HG02885 (cell line): ENCODE measurements around the gene BCAT1.
A peak's percentile ranks its signal among the peaks of the same experiment; 100 is the strongest.
"Not testable (repeated sequence)": the region's sequence is repeated elsewhere in the genome, so short reads cannot be mapped to it uniquely, and the experiment has no call there.

Experiments
- ATAC-seq: cut with Tn5 transposase; IDR thresholded peaks from one replicate; pipeline ENCODE4 v1.9.1; 2021; ENCODE audit warnings: mild to moderate bottlenecking; ENCODE audit not compliant: unreplicated experiment, poor library complexity

BCAT1 gene

DNA sequence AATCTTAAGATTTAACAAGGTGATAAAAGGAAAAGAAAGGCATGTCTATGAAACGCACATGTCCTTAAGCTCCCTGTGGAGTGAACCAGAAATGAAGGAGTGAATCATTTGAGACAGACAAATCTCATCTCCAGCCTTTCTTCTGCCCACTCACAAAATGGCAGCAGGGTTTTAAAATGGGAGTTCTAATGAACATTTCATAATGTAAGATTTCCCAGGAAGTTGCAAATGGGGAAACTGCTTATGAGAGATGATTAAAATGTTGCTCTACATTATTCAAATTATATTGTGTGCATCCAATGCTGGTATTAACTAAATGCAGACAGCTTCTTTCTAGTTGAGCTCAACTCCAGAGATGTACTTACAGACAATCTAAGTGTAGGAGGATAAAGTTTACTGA is 76.7 kb downstream of the BCAT1 start:
- no peak for ATAC-seq

DNA sequence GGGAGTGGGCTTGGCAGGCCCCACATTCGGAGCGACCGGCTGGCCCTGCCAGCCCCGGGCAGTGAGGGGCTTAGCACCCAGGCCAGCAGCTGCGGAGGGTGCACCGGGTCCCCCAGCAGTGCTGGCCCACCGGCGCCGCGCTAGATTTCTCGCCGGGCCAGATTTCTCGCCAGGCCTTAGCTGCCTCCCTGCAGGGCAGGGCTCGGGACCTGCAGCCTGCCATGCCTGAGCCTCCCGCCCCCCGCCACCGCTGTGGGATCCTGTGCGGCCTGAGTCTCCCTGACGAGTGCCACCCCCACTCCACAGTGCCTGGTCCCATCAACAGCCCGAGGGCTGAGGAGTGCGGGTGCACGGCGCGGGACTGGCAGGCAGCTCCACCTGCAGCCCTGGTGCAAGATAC is 82.8 kb downstream of the BCAT1 start:
- ATAC-seq: not testable (repeated sequence)

DNA sequence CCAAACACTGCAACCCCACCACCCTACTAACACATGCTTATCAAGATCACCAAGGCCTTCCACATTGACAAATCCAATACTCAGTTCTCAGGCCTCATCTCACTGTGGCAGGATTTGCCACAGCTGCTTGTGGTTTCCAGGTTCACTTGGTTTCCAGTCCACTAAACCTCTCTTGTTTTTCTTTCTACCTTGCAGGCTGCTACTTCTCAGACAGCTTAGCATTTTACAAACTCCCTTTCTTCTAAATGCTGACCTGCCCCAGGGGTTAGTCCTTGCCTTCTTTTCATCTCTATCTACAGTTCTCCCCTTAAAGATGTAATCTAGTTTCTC is 84.1 kb downstream of the BCAT1 start:
- ATAC-seq: peak; percentile 51

DNA sequence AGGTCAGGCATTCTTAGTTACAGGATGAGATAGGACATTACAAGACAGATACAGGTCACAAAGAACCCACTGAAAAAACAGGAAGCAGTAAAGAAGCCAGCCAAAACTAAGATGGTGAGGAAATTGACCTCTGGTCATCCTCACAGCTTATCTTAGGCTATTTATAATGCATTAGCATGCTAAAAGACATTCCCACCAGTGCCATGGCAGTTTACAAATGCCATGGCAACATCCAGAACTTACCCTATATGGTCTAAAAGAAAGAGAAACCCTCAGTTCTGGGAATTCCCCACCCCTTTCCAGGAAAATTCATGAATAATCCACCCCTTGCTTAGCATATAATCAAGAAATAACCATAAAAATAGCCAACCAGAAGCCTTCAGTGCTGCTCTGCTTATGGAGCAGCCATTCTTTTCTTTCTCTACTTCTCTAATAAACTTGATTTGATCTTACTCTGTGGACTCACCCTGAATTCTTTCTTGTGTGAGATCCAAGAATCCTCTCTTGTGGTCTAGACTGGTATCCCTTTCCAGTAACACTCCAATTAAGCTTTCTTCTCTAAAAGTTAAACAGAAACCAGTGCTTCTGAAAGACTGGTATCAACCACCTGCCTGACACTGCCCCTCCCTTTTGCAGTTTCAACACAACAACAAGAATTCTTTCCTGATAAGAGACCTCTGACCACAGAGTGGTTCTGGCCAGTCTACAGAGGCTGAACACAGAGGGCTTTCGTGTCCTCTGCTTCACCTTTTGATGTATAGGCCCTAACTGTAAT is 86.9 kb downstream of the BCAT1 start:
- ATAC-seq: peak; percentile 61

DNA sequence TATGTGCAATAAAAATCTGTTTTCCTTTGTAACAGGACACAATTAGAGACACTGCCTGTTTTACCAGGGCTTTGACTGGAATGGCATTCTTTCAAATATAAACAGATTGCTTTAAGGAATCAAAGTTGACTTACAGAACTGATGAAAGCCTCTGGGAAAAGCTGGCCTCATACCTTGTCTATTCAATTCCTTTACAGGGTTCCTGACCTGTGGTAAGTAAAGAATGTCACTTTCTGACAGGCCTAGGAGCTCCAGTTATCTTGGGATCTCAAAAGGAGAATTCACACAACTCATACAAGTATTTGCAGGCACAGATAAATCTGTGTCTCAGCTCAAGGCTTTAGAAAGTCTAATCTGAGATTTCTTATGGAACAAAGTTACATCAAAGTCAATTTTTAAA is 88.4 kb downstream of the BCAT1 start:
- ATAC-seq: no peak

DNA sequence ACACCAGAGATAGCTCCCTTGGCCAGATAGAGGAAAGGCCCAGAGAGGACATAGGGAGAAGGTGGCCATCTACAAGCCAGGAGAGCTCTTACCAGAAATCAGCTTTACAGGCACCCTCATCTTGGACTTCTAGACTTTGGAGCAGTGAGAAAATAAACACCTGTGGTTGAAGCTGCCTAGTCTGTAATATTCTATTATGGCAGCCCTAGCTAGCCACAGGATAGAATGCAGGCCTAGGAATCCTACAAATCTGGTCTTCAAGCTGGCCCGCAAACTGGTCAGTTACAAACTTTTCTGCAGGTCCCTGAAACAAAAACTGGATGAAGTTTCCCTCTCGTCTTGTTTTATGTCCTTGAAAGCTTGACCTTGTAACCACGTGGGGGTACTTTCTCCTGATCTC is 92.4 kb downstream of the BCAT1 start:
- ATAC-seq: no peak

DNA sequence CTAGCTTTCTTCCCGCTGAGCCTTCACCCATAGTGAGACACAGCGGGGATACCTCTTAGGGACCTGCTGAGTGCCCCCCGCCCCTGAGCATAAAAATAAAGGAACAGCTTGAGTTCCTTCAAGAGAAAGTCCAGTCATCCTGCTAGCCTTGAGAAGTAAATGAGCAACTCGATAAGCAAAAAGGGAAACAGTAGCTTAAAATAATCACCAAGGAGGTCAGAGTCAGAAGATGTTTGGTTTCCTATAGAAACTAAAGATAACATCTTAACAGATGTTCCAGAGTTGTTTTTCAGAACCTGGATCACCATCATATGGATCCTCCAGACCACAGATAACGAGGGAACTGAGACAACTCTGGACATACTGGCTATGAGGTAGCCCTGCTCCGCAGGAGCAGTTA is 94.0 kb downstream of the BCAT1 start:
- ATAC-seq: no peak

DNA sequence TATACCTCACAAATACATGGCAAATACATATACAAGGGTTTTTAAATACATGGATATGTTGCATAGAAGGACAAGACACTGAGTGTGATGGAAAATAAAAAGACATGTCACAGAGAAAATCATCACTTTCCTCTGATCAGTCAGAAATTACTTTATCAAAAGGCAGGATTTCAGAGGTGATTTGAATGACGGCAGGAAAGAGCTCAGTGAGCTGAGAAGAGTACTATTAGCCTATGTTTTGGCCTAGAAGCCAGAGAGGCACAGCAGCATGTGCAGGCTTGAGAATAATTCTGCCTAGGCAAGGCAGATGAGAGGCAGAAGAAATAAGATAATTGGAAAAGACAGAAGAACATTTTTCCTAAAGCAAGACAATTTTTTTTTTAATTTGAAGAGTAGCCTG is 94.9 kb downstream of the BCAT1 start:
- no peak for ATAC-seq

DNA sequence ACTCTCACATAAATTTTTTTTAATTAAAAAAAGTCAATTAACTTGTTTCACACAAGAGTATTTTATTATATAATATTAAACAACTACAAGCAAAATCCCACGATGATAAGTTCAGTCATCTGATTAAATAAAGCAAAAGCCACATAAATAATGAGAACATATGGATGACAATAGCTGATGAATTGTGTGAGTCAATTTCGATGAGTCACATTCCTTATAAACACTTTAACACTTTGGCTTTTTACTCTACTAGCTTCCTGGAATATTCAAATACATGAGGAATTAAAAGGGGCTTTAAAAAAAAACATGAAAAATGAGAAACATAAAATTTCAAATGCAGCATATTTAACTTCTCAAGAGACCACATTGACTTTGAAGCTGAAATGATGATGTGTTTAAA is 95.3 kb downstream of the BCAT1 start:
- ATAC-seq: no peak

DNA sequence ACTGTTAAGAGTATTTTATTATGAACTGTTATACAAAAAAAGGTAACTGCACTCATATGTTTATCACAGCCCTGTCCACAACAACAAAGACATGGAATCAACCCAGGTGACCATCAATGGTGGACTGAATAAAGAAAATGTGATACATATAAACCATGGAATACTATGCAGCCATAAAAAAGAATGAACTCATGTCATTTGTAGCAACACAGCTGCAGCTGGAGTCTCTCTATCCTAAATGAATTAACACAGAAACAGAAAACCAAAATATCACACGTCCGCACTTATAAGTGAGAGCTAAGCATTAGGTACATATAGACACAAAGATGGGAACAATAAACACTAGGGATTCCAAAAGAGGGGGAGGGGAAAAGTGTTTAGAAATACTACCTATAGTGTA is 95.8 kb downstream of the BCAT1 start:
- ATAC-seq: no peak

DNA sequence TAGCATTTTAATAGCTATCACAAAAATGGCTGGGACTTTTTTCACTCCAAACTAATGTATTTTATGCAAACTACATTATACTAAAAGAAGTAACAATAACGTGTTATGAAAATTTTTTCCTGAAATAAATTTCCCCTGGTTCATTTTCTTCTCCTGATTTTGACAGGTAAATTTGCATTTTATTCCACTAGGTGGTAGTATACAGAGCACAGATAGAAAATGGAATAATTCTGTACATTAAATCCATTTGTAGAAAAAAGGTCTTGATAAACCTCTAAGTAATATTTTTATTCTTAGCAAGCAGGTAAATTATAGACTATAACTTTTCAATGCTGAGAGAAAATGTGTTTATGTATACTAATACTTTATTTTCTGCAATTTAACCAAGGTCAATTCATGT is 96.5 kb downstream of the BCAT1 start:
- ATAC-seq: no peak

DNA sequence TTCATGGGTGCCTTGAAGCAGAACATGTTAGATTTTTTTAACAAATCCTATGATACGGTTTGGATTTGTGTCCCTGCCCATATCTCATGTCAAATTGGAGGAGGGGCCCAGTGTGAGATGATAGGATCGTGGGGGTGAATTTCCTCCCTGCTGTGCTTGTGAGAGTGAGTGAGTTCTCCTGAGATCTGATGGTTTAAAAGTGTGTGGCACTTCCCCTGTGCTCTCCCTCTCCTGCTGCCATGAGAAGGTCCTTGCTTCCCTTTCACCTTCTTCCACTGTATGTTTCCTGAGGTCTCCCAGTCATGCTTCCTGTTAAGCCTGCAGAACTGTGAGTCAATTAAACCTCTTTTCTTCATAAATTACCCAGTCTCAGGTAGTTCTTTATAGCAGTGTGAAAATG is 97.0 kb downstream of the BCAT1 start:
- not testable (repeated sequence) for ATAC-seq

DNA sequence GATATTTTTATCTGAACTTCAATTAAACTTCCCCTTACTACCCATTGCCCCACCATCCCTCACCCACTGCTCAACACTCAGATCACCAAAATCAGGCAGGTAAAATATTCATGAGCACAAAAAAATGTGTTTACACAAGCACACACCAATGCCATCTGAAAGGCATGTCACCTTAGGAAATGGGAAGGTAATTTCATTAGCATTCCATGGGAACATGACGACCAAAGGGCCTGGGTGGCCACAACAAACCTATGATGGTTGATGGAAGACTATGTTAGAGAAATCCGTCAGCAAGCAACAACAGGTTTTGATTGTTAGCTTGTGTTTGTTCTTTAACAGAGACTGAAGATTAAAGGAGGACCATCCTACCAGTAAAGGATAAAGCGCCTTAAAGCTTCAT is 97.6 kb downstream of the BCAT1 start:
- no peak for ATAC-seq

DNA sequence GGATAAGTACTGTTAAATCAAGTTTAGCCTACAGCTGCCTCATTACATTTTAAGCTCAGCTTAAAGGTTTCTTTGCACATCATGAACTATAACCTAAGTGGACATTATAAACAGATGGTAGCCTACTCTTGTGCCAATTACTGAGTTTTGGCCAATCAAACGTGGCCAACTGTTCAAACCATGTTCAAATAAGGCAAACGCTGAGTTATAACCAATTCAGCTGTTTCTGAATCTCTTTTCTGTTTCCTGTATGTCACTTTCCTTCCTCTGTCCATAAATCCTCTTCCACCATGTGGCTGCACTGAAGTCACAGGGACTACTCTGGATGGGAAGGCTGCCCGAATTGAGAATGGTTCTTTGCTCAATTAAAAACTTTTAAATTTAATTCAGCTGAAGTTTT is 98.4 kb downstream of the BCAT1 start:
- no peak for ATAC-seq

DNA sequence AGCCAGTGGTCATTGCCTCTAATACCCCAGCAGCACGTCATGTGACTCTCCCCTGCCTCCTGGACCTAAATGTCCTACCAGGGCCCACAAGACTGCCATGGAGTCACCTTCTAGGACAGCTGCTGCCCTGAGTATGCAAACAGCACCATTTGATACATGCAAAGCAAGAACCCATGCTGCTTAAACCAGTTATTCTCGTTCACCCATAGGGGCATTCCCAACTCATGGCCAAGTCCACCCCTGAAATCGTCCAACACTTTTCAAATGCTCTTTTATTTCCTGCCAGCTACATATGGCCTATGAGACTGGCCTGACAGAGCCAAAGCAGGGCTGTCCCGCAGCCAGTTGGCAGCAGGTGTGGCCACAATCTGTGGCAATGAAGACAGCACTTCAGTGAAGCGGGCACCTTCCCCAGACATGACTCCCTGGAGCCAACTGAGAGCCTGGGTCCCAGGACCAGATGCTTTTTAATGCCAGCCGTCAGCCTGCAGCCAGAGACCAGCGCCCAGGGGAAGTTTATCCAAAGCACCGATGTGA is 99.9 kb downstream of the BCAT1 start:
- ATAC-seq: no peak

DNA sequence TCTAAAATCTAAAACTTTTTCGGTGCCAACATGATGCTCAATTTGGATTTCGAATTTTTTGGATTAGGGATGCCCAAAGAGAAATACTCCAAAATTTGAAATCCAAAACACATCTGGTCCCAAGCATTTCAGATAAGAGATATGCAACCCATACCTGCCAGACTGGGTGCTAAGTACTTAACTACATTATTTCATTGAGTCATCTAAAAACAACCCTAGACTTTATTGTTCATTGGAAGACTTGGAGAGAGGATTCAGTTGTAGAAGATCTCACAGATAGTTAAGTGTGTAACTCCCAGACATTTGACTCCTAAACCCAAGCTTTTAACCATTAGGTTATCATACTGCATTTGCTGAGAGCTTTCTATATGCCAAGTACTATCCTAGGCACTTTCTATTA is 102.2 kb downstream of the BCAT1 start:
- no peak for ATAC-seq

DNA sequence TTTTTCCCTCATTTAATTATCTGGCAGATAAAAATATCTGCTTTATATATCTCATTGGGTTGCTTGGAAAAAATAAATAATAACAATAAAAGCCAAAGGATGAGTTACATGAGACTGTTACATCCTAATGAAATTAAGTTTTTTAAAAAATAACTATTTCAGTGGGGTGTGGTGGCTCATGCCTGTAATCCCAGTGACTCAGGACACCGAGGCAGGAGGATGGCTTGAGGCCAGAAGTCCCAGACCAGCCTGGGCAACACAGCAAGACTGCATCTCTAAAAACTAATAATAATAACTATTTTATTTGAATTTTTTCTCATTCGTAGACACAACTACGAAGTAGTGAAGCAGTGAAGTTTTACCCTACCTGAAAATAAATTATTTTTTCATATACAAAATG is 103.3 kb downstream of the BCAT1 start:
- ATAC-seq: no peak

DNA sequence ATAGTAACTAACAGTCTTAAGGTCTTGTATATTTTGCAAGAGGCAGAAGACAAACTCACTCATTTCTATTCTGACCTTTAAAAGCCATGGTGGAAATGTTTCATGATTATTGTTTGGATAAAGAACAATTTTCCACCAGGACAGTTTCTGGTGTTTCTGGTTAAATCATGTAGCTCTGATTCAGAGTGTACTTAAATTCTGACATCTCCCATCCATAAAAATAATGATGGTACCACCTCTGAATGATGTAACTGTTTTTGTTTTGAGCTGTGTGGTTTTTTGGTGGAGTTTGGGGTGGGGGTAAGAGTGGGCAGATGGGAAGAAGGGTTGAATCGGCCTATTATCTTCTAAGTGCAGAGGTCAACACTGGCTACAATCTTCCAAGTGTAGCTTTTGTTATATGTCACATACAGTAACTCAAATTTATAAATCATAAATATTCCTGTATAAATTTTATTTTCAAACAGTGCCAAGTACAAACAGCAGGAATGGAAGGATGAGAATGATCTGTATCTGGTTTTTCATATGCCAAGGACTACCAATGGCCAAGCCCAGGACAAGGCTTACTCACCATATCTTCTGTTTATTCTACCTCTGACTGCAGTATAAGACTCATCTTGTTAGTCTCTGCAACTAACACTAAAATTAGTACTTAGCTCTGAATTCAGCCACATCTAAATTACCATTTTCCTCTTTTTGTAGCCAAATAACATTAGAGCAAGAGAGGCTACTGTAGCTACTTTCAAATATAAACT is 108.7 kb downstream of the BCAT1 start:
- ATAC-seq: no peak

DNA sequence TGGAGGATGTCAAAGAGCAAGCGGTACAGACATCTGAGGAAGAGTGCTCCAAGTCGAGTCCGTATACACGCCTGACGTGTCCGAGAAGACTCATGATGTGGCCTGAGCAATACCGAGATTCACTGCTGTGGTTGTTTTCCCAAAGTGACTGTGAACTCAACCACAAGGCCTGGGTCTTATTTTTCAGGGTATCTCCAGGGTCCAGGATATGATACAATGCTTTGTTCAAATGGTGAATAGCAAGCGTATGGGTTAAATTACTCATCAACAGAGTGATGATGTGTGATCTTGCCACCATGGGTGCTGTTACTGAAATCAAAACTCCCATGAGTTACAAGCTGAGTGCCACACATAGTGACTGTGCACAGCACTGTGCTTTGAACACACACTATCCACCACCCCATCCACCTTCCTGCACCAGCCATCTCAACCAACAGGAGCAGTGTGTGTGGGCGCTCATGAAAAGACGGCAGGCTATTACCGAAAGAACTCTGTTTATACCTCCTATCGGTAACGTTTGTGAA is 109.6 kb downstream of the BCAT1 start:
- ATAC-seq: peak; percentile 86

DNA sequence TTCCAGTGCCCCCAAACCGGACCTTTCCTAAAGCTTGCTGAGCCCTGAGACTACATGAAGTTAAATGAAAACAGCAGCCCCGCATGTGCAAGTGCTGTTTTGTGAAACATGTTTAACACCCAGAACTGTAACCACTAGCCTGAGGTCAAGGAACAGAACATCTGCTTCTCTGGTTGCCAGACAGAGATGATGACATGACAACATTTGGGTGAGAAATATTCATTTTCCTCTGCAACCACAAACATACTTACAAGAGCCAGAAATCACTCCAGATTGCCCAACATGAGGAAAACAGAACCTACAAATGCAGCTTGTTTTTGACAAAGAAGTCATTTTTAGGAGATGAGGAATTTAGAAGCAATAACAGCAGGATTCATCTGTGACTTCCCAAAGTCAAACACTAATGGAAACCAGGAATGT is 110.4 kb downstream of the BCAT1 start:
- peak; percentile 54 for ATAC-seq

DNA sequence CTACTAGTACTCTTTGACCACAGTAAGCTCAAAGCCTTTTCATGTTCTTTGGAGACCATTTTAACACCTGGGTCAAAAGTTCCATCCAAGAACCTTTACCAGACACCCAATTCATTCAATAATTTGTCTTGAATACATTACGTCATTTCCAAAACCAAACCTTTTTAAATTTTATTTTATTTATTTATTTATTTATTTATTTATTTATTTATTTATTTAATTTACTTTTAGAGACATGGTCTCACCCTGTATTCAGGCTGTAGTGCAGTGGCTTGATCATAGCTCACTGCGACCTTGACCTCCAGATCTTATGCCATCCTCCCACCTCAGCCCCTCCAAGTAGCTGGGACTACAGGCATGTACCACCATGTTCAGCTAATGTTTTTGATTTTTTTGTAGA is 113.5 kb downstream of the BCAT1 start:
- no peak for ATAC-seq

DNA sequence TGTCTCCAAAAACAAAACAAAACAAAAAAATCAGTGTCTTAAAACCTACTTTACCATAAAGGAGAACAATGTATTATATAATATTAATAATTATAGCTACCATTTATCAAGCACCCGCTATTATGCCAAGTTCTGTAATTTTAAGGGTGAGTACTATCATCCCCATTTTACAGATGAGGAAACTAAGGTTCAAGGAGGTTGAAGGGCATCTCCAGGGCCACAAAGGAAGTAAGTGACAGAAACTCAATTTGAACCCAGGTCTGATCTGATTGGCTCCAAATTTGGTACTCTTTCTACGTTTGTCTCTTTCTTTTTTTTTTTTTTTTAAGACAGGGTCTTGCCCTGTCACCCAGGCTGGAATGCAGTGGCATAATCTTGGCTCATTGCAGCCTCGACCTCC is 115.4 kb downstream of the BCAT1 start:
- ATAC-seq: no peak
